Measurements from ENCODE around the gene MRPL34.

The MRPL34 gene

GRCh38 chr19:17341845-17342244 lies 36.2 kb downstream of the MRPL34 start:
- DNase-seq (ENCODE audit: low spot score), result no peak

- peak; percentile 54 for DNase-seq (ENCODE audit: low spot score)
Observed at GRCh38 chr19:17346109-17346671, 40.5 kb downstream of the MRPL34 start.

- DNase-seq (ENCODE audit: low spot score), result no peak
Observed at GRCh38 chr19:17347361-17347760, 41.7 kb downstream of the MRPL34 start.

GRCh38 chr19:17347877-17348276 lies 42.2 kb downstream of the MRPL34 start:
- DNase-seq (ENCODE audit: low spot score), result no peak

GRCh38 chr19:17348700-17349099 lies 43.0 kb downstream of the MRPL34 start:
- peak; percentile 53 for DNase-seq (ENCODE audit: low spot score)

- no peak for DNase-seq (ENCODE audit: low spot score)
Observed at GRCh38 chr19:17351815-17352435, 46.3 kb downstream of the MRPL34 start.

- DNase-seq (ENCODE audit: low spot score), result no peak
Observed at GRCh38 chr19:17352608-17353280, 47.1 kb downstream of the MRPL34 start.

GRCh38 chr19:17353386-17353785 lies 47.7 kb downstream of the MRPL34 start:
- DNase-seq (ENCODE audit: low spot score), result no peak

Measured in SW480 (cell line).